Left ventricle myocardium superior (tissue), 1 donor: ENCODE measurements around the gene PANX2. TPM values are rescaled to one million over a fixed set of nuclear protein-coding genes. Genes with fewer than 3 reads are reported as not detected.
"Not testable (repeated sequence)": the region's sequence is repeated elsewhere in the genome, so short reads cannot be mapped to it uniquely, and the experiment has no call there.

ENCODE experiments used
- ATAC-seq: fragments of 200-7000 bp; cut with Tn5 transposase; one replicate; pipeline ENCODE4 v1.9.1; 2020; ENCODE audit warnings: mild to moderate bottlenecking, moderate library complexity
- DNase-seq: peaks from one replicate; pipeline ENCODE4 v3.0.0-alpha.2; 2020
- intact Hi-C: fragments of 100-400 bp; cut with micrococcal nuclease; formaldehyde crosslinking; loops from one replicate; pipeline ENCODE4 v1.11.0; 2022
- long read RNA-seq: library from polyadenylated mRNA; unstranded; transcript quantifications from one replicate; pipeline ENCODE4 v2.0.0, GENCODE V29; 2021
- total RNA-seq: library from RNA; stranded (reverse); fragmentation: NEBNext Ultra II Directional; extraction: Animal tissue kit (Norgen Biotek cat#: 25700); gene quantifications from one replicate; pipeline ENCODE4 v1.2.1, GENCODE V29; 2021
- donor health status: DM: no; HTN: yes; CAD: no; lungs with severe emphysema.

PANX2 gene, protein sequence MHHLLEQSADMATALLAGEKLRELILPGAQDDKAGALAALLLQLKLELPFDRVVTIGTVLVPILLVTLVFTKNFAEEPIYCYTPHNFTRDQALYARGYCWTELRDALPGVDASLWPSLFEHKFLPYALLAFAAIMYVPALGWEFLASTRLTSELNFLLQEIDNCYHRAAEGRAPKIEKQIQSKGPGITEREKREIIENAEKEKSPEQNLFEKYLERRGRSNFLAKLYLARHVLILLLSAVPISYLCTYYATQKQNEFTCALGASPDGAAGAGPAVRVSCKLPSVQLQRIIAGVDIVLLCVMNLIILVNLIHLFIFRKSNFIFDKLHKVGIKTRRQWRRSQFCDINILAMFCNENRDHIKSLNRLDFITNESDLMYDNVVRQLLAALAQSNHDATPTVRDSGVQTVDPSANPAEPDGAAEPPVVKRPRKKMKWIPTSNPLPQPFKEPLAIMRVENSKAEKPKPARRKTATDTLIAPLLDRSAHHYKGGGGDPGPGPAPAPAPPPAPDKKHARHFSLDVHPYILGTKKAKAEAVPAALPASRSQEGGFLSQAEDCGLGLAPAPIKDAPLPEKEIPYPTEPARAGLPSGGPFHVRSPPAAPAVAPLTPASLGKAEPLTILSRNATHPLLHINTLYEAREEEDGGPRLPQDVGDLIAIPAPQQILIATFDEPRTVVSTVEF
- 0.40 TPM for total RNA-seq
- long read RNA-seq: 0 reads

DNA sequence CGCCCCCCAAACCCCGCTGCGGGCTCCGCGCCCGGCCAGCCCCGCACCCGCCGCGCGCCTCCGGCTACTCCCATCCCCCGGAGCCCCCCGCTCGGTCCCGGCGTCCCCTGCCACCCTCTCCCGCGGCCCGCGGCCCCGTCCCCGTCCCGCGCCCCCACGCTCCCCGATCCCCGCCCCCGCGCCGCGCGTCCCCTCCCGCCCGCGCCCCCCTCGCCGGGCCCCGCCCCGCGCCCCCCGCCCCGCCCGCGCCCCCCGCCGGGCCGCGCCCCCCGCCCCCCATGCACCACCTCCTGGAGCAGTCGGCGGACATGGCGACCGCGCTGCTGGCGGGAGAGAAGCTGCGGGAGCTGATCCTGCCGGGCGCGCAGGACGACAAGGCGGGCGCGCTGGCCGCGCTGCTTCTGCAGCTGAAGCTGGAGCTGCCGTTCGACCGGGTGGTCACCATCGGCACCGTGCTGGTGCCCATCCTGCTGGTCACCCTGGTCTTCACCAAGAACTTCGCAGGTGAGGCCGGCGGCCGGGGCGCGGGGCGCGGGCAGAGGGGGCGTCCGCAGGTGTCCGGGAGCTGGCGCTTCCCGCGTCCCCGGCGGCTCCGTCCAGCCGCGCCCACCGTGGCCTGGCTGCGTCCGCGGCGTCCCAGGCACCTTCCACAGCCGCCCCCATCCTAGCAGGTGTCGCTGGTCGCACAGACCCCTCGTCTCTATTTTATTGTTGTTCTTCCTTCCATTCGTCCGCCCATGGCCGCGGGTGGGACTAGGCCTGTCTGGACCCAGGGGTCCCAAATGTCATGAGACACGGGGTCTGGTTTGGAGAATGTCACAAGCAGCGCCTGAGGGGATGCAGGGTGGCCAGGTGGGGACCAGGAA, at the start of gene PANX2:
TSS of gene PANX2 (plus strand) at position 279 of the 866 bp plus-strand sequence. CDS start at position 279, 0 bp downstream.
- DNase-seq (no peak), ATAC-seq (no peak)
- intact Hi-C loops: no loop called here

DNA sequence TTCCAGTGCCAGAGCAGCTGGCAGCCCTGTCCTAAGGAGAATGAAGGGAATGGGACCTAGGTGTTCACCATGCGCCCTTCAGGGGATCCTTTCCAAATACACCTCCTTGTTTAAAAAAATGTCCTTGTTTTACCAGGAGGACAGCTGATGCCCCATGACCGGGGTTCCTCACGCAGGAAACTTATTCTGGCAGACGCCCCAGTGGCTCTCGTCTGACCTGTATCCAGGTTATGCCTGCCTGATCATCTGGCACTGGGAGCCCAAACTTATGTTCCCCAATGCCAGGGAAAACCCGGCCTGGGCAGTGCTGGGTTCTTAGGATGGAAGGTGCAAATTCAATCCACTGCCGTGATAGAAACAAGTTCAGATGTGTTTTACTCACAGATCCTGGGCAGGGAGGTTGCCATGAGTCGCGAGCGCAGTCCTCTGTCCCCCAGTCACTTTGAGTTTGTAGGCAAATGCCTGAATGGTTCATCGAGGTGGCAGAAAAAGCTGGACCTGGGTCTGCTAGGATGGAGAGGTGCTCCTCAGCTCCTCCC, 49.3 kb upstream of the PANX2 start:
- no peak for DNase-seq
- intact Hi-C loops: no loop called here
- ATAC-seq: no peak

DNA sequence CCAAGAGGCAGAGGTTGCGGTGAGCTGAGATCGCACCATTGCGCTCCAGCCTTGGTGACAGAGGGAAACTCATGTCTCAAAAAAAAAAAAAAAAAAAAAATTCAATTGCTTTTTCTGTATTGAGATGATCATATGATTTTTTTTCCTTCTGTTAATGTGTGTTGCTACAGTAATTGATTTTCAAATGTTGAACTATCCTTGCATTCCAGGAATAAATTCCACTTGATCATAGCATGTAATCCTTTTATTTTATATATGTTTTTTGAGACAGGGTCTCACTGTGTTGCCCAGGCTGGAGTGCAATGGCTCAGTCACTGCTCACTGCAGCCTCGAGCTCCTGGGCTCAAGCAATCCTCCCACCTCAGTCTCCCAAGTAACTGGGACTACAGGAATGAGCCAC, 47.4 kb upstream of the PANX2 start:
- intact Hi-C loops: no loop called here
- DNase-seq (no peak), ATAC-seq (no peak)

DNA sequence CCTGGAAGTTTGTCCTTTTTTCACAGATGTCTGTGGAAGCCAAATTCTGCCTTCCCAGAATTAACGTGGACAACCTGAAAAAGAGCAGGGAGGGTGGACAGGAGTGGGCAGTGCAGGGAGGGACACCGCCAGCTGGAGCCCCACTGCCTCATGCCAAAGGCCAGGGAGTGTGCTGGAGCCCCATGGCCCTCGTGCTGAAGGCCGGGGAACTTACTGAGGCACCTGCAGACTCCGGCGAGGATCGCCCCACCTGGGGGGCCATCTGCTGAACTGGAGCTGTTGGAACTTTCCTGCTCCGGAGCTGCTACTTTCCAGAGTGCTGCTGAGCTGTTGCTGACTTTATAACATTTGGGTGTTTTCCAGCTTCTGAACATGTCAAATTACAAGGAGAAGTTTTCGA, 45.5 kb upstream of the PANX2 start:
- ATAC-seq: no peak
- intact Hi-C loops: no loop called here
- no peak for DNase-seq

DNA sequence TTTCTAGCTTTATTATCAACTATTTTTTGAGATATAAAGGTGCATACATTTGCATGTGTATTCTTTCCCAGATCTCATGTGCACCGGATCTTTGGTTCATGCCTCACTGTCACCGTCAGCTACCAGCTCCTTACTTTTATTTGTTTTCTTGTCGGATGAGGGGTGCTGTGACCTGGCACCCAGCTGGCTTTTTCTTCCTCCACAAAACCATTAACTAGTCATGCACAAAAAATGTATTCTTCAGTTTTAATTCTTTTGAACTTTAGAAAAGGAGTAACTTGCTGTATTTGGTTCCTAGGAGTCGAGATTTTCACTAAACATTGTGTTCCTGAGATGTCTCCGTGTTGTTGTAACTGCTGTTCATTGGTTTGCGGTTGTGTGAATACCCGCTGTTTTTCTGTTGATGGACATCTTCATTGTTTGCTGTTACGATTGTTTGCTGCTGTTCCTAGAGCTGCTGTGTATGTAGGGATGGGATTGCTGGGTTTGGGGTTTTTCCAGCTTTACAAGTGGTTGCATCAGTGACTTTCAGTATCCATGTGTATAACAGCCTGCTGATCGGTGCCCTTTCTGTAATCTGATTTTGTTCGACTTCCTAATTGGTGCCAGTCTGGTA, 41.3 kb upstream of the PANX2 start:
- no peak for ATAC-seq
- no peak for DNase-seq
- intact Hi-C loops: no loop called here

DNA sequence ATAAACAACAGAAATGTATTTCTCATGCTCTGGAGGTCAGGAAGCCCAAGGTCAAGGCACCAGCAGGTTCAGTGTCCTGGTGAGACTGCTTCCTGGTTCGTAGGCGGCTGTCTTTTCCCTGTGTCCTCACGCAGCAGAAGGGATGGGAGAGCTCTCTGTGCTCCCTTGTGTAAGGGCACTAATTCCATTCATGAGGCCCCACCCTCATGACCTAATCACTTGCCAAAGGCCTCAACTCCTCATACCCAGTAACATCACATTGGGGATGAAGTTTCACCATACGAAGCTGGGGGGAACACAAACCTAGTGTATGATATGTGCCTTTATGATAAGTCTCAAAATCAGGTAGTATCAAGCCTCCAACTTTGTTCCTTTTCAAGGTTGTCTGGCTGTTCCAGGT, 38.6 kb upstream of the PANX2 start:
- ATAC-seq (no peak), DNase-seq (no peak)
- intact Hi-C loops: no loop called here

DNA sequence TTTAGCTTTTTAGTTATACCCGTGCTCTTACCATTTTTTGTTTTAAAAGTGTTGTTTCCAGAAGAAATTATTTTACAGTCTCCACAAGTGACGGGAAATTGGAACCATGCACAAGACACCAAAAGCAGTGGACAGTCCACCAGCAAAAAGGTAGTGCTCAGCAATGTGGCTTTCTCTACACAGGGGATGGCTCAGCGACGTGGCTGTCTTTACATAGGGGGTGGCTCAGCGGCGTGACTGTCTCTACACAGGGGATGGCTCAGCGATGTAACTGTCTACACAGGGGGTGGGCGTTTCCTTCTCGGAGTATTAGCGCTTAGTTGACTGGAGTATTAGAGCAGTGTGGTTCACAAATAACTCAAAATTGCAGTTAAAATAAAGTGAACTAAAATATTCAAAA, 36.0 kb upstream of the PANX2 start:
- intact Hi-C loops: no loop called here
- ATAC-seq (no peak), DNase-seq (no peak)

DNA sequence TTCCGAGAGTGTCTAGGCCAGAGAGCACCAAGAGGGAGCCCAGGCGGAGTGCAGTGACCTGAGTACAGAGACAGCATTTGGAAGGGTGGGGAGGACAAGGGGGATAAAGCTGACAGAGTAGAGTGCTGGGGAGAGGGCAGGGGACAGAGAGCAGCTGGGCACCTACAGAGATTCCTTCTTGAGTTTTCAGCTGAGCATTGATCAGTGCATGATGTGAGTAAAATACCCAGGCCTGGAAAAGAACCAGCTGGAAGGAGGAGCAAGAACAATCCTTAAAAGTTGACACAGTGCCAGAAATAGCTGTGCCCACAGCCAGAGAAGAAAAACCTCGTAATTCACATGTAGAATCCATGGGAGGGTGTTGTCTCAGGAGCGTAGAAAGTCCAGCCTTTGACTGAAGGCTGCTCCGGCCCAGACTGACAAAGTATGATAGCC, 33.9 kb upstream of the PANX2 start:
- DNase-seq (no peak), ATAC-seq (peak; percentile 18)
- intact Hi-C loops: no loop called here

DNA sequence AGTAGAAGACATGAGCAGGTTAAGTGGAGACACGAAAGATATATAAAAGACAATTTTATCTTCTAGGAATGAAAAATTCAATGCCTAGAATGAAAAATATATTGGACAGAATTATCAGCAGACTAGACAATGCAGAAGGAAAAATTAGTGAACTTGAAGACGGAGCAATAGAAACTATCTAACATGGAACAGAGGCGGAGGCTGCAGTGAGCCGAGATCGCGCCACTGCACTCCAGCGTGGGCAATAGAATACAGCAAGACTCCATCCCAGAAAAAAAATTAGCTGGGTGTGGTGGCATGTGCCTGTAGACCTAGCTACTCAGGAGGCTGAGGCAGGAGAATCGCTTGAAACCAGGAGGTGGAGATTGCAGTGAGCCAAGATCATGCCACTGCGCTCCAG, 33.3 kb upstream of the PANX2 start:
- ATAC-seq, intact Hi-C loops, DNase-seq: not testable (repeated sequence)

DNA sequence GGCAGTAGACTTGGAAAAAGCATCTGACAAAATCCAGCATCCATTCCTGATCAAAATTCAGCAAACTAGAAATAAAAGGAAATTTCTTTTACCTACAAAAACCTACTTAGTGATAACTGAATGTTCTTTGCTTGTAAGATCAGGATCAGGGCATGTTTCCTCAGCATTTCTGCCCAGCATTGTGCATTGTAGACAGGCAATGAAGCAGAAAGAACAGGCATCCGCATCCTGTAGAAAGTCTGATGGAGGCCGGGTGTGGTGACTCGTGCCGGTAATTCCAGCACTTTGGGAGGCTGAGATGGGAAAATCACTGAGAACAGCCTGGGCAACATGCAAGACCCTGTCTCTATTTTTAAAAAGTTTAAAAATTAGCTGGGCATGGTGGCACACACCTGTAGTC, 32.5 kb upstream of the PANX2 start:
- ATAC-seq (no peak), DNase-seq (no peak)
- intact Hi-C loops: no loop called here

DNA sequence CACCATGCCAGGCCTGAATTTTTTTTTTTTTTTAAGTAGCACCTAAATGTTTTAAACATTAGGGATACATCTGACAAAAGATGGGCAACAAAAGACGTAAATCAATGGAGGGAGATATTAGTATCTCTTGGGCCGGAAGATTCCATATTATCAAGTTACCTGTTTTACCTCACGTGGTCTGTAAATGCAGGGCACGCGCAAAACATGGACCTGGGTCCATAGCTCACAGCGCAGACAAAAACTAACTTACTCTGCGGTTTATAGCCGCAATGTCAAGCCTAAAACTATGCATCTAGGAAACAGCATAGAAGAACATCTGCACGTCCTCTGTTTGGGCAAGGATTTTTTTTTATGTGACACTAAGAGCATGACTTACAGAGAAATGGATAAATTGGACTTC, 31.5 kb upstream of the PANX2 start:
- intact Hi-C loops: no loop called here
- DNase-seq (no peak), ATAC-seq (no peak)

DNA sequence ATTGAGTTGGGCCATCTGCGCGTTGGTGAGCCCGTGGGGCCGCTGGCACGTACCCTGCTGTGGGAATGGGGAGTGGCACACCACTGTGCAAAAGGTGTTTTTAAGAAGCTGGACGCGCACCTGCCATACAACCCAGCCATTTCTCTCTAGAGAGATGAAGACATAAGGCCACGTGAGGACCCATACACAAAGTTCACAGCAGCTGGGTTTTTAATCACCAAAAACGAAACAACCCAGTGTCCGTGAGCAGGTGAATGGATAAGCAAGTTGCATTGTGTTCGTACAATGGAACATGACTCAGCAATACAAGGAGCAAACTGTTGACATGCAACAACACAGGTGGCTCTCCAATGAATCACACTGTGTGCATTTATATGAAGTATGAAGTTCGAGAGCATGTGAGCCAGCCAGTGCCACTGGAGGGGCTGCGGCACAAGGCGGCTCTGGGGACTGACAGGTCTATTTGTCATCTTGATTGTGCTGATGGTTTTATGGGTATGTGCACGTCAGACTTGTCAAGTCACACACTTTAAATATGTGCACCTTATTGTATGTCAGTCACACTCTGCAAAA, 30.6 kb upstream of the PANX2 start:
- ATAC-seq: no peak
- no peak for DNase-seq
- intact Hi-C loops: loop anchor here (10.0 kb wide), 1 partner anchor 75 kb away; no protein-coding TSS in a partner anchor

DNA sequence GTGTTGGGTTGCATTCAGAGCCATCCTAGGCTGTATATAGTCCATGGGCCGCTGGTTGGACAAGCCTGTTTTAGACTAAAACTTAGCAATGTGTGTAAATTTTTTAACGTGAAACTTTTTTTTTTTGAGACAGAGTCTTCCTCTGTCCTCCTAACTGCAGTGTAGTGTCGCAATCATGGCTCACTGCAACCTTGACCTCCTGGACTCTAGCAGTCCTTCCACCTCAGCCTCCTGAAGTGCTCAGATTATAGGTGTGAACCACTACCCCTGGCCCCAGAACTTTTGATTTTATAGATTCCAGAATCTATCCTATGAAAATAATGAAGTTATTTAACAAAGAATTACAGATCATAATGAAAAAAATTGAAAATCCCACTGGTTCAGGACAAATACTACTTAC, 29.9 kb upstream of the PANX2 start:
- no peak for DNase-seq
- intact Hi-C loops: loop anchor here (10.0 kb wide), 1 partner anchor 74 kb away; no protein-coding TSS in a partner anchor

DNA sequence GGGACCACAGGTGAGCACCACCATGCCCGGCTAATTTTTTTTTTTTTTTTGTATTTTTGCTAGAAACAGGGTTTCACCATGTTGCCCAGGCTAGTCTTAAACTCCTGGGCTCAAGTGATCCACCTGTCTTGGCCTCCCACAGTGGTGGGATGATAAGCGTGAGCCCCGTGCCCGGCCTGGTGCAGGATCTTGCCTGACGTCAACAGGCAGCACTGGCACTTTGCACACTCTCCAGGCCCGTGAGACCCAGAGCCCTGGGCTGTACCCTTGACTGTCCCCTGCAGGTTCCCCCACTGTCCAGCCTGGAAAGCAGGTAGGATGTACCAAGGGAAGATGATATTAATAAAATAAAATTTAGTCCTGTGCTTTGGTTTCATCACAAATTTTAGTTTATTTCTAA, 29.1 kb upstream of the PANX2 start:
- no peak for DNase-seq
- ATAC-seq: no peak
- intact Hi-C loops: loop anchor here (10.0 kb wide), 1 partner anchor 73 kb away; no protein-coding TSS in a partner anchor

More for the DNA sequence above, 29.9 kb upstream of the PANX2 start:
- ATAC-seq: no peak

DNA sequence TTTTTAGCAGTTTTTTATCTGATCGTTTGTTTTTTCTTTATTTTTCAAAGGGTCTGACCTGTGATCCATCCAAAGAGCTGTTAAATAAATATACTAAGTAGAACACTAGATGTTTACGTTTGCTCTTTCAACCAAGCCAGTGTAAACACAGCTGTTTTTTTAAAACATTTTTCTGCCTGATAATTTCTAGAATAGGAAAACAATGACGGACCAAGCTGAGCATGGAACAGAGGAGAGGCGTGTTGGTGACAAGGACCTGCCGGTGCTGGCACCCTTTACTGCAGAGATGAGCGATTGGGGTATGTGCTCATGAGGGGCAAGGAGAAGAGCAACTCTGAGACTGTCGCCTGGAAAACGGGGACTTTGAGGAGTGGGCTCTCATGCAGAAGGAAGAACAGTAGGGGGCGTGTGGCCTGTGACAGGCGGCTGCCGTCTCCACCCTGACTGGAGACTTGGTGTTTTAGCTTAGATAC, 28.6 kb upstream of the PANX2 start:
- ATAC-seq: no peak
- intact Hi-C loops: loop anchor here (10.0 kb wide), 1 partner anchor 73 kb away; no protein-coding TSS in a partner anchor
- DNase-seq: no peak

DNA sequence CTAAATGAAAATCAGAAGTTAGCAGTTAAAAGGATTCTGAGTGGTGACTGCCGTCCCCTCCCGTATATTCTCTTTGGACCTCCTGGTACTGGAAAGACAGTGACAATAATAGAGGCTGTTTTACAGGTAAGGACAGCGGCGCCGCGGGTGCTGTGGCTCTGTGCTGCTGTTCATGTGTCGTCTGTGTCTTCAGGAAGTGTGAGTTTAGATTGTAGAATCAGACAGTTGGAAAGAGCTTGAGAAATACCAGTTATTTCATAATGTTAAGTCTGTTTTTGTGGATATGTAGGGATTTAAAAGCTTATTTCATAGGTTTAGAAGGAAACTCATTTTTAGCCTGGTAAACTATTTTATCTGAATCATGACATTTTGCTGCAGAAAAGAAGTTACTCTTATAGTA, 27.4 kb upstream of the PANX2 start:
- DNase-seq (no peak), ATAC-seq (no peak)
- intact Hi-C loops: loop anchor here (10.0 kb wide), 1 partner anchor 72 kb away; no protein-coding TSS in a partner anchor

DNA sequence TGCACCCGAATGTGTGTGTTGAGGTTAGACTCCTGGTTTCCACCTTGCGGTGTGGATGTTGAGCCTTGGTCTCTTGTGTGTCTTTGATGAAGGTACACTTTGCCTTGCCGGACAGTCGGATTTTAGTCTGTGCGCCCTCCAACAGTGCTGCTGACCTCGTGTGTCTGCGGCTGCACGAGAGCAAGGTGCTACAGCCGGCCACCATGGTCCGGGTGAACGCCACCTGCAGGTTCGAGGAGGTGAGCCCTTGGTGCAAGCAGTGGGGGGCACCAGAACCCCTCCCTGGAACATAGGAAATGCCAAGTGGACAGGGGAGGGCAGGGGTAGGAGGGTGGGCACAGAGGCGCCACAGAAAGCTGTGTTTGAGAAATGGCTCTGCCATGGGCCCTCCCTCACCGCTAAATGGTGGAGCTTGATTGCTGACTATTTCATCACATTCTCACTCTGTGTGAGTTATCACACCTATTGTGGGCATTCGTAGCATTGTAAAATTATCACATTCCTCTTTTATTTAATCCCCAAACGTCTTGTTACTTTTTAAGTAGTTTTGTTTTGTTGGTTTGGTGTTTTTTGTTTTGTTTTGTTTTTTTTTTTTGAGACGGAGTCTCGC, 26.4 kb upstream of the PANX2 start:
- DNase-seq: no peak
- intact Hi-C loops: loop anchor here (10.0 kb wide), 1 partner anchor 71 kb away; no protein-coding TSS in a partner anchor

More for the DNA sequence above, 26.4 kb upstream of the PANX2 start:
- no peak for ATAC-seq
